HG03159 (cell line): ENCODE measurements around the gene MAB21L4.

Experiments used
- ATAC-seq: cut with Tn5 transposase; IDR thresholded peaks from one replicate; pipeline ENCODE4 v1.9.1; 2021; ENCODE audit warnings: mild to moderate bottlenecking, moderate library complexity; ENCODE audit not compliant: unreplicated experiment

The MAB21L4 gene

GRCh38 chr2:240925568-240926515, 29.9 kb upstream of the MAB21L4 start:
- no peak for ATAC-seq

GRCh38 chr2:240925191-240925567, 29.2 kb upstream of the MAB21L4 start:
- ATAC-seq = no peak

DNA sequence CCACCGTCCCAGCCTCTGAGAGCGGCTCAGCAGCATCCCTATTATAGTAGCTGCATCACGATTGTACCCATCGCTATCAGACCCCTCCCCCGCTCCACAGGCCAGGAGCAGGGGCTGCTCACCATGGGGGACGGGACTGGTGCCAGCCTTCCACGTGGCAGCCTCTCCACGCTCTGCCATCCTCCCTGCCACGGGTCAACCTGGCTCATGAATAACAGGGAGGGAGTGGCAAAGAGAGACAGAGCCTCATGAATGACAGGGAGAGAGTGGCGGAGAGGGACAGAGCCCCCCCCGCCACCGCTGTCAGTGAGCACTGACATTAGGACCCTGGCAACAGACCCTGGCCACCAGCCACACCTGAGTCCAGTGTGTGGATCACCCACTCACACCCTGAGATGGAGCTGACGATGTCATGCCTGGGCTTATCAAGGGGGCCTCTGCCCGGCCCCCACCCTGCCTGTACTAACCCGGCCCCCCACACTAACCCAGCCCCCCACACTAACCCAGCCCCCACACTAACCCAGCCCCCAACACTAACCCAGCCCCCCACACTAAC, 27.1 kb upstream of the MAB21L4 start:
- no peak for ATAC-seq

- ATAC-seq = no peak
Observed at GRCh38 chr2:240922245-240922981, 26.5 kb upstream of the MAB21L4 start.

DNA sequence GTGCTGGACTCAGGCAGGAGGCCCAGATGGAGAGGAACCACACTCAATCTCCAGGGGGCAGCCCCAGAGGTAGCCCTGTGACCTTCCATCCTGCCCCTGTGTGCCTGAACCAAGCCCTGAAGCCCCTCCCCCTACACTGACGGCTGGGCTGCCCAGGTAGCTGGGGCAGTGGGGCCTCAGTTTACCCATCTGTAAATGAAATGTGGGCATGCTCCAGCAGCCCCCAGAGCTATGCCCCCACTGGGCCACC, 26.0 kb upstream of the MAB21L4 start:
- no peak for ATAC-seq

DNA sequence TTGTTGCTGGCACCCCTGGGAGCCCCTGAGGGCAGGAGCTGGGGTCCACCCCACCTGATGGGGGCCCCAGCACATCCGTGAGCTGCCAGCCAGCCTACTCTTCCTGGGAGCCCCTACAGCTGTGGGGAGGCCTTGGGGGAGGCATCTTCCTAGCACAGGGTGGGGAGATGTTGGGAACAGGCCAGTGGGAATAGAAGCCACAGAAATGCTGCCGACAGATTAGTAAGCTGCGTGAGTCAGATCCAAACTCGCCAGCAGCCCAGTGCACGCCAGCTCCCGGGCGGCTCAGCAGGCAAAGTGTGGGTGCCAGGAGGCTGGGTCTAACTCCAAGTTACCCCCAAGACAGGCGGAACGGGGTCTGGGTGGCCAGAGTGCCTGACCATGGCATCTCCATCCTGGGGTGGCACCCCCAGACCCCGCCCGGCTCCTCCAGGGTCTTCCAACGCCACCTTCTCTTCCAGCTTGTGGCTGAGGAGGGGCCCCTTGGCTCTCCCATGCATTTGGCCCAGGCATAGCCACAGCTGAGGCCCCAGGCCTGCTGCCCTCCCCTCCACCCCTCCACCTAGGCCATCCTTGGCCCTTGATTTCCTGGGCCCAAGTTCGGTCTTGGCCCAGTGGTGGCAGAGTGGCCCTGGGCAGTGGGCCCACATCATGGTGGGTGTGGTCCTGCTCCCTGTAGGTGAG, 25.5 kb upstream of the MAB21L4 start:
- ATAC-seq = no peak

- no peak for ATAC-seq
Observed at GRCh38 chr2:240920783-240921231, 24.9 kb upstream of the MAB21L4 start.

- ATAC-seq = no peak
Observed at GRCh38 chr2:240919786-240920782, 24.1 kb upstream of the MAB21L4 start.

GRCh38 chr2:240919161-240919781, 23.3 kb upstream of the MAB21L4 start:
- no peak for ATAC-seq

GRCh38 chr2:240918258-240919091, 22.5 kb upstream of the MAB21L4 start:
- ATAC-seq = no peak

GRCh38 chr2:240917684-240918257, 21.8 kb upstream of the MAB21L4 start:
- no peak for ATAC-seq

DNA sequence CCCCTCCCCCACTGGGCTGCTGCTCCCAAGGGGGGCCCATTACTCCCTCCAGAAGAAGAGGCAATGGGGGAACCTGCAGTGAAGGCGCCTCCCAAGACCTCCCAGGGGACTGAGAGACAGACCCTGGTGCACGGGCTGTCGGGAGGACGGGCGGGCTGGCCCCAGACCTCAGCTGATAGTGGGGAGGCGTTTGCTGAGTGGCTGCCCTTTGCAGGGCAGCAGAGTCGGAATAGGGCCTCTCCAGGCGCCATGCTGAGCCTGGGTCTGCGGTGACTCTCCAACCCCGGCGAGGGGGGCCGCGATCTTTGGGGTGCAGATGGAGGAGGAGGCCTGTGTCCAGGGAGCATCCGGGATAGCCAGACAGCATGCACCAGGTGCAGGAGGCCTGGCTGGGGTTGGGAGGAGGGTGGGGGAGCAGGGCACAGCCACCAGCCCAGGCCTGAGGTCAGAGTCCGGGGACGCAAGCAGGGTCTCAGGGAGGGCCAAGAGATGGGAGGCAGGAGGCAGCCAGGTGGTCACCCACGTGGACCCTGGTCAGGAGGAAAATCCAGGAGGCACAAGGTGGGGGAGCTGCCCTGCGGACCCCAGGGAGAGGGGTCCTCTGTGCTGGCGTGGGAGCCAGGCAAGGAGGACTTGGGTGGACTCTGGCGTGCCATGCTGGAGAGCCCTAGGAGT, 21.2 kb upstream of the MAB21L4 start:
- no peak for ATAC-seq

DNA sequence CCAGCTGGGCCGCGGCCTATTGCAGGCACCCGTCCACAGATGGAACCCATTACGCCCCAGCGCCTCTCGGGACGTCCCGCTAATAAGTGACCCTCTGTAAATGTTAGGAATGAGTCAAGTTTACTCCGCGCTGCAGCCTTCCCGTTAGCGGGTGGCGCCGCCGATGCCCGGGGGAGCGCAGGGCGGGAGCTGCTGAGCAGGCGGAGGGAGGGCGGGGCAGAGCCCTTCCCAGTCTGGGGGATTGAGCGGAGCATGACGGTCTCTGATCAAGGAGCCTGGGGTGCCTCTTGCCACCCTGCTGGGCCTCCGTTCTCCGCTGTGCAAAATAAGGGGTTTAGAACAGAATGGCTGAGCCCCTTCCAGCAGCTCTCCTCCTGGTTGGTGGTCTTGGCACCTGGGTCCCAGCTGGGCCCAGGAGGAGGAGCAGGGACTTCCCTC, 20.6 kb upstream of the MAB21L4 start:
- ATAC-seq = no peak

DNA sequence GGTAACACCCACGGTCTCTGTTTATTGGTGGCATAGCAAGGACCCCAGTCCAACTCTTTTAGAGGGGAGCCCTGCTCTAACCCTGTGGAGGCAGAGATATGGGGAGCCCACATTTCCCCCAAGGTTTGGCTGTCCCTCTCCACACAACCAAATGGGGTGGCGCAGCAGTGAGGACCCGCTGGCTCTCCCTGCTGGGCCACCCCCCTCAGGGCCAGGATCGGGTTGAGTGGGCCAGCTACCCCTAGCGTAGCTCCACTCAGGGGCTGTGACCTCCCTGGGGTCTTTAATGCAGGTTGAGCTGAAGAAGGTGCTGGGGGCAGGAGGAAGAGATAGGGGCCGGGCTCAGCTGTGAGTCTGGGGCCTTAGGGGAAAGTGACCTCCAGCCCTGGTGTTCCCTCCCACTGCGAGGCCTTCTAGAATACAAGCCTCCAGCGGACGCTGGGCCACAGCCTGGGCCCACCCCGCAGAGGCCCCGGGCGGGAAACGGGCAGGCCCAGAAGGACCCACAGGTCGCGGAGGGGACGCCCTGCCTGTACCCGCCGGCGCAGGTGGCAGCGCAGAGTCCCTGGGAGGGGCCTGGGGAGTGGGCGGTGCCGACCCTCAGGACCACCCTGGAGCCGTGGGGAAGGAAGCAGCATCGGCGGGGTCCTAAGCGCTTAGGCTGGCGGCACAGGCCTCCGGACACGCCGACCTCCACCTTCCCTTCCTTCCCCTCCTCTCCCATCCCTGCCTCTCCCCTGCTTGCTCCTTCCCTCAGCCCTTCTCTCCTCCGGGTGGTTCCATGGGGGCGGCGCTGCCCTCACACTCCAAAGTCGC, 19.8 kb upstream of the MAB21L4 start:
- ATAC-seq = no peak

DNA sequence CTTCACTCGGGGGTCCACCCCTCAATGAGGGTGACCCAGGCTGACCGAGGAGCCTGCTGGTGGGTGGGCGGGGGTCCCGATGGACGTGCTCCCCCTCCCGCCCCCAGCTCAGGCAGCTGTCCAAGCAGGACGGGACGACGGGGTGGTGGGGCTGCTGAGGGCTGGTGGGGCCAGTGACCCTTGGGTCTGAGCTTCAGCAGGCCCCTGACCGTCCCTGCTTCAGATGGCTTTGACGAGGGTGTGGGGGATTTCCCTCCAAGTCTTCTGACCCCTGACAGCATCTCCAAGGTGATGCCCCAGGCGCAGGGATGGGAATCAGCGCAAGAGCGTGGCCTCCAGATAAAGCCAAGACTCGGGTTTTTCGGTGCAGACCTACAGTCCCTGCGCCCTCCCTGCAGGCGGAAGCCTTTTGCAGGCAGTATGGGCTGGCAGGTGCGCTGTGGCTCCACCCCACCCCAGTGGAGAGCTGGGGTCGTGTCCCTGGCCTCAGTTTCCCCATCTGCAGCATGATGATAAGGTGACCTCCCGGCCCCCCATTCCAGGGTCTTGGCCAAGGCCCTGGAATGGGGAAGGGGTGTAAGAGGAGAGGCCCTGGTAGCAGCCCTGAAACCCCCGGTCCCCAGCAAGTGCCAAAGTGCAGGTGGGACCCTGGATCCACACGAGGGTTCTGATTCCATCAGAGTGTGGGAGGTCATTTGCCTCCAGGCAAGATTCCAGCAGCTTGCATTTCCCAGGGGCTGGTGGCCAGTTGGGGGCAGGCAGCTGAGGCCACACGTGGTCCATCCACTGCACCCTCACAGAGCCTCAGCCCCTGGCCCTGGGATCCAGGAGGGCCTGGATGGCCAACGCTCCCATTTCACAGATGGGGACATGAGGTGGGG, 18.9 kb upstream of the MAB21L4 start:
- no peak for ATAC-seq
